HG02588 (cell line): Measurements from ENCODE around the gene KDM1B.
"Not testable (repeated sequence)": the region's sequence is repeated elsewhere in the genome, so short reads cannot be mapped to it uniquely, and the experiment has no call there.

Source experiments
- ATAC-seq: cut with Tn5 transposase; IDR thresholded peaks from one replicate; pipeline ENCODE4 v1.9.1; 2021; ENCODE audit warnings: mild to moderate bottlenecking, moderate library complexity; ENCODE audit not compliant: unreplicated experiment

The KDM1B gene

DNA sequence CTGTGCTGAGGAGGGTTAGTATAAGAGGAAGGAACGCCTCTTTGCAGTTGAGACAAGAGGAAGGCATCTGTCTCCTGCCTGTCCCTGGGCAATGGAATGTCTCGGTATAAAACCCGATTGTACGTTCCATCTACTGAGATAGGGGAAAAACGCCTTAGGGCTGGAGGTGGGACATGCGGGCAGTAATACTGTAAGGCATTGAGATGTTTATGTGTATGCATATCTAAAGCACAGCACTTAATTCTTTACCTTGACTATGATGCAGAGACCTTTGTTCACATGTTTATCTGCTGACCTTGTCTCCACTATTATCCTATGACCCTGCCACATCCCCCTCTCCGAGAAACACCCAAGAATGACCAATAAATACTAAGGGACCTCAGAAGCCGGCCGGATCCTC lies 71.9 kb downstream of the KDM1B start:
- ATAC-seq, result not testable (repeated sequence)

DNA sequence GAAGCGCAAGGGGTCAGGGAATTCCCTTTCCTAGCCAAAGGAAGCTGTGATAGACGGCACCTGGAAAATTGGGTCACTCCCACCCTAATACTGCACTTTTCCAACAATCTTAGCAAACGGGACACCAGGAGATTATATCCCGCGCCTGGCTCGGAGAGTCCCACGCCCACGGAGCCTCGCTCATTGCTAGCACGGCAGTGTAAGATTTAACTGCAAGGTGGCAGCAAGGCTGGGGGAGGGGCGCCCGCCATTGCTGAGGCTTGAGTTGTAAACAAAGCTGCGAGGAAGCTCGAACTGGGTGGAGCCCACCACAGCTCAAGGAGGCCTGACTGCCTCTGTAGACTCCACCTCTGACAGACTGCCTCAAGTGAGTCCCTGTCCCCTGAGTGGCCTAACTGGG lies 73.4 kb downstream of the KDM1B start:
- ATAC-seq, result not testable (repeated sequence)

DNA sequence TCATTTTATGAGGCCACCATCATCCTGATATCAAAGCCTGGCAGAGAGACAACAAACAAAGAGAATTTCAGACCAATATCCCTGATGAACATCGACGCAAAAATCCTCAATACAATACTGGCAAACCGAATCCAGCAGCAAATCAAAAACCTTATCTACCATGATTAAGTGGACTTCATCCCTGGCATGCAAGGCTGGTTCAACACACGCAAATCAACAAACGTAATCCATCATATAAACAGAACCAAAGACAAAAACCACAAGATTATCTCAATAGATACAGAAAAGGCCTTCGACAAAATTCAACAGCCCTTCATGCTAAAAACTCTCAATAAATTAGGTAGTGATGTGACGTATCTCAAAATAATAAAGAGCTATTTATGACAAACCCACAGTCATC lies 76.6 kb downstream of the KDM1B start:
- not testable (repeated sequence) for ATAC-seq

DNA sequence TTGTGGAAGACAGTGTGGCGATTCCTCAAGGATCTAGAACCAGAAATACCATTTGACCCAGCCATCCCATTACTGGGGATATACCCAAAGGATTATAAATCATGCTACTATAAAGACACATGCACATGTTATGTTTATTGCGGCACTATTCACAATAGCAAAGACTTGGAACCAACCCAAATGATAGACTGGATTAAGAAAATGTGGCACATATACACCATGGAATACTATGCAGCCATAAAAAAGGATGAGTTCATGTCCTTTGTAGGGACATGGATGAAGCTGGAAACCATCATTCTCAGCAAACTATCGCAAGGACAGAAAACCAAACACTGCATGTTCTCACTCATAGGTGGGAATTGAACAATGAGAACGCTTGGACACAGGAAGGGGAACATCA lies 78.5 kb downstream of the KDM1B start:
- ATAC-seq, result not testable (repeated sequence)

DNA sequence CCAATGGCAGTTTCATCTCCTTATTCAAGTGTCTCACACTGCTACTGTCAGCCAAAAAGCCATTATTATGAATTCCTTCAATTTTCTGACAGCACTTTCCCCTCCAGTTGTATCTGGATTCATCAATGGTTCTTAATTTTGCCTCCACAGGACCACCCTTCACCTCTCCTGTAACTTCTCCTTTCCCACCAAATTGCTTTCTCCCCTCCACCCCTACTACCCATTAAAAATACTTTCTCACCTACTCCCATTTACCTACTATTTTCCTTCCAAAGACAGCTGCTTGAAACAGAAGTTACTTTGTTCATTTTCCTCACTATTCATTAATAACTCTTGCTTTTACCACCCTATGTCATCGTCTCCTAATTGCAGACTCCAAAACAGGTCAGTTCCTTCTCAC lies 79.3 kb downstream of the KDM1B start:
- ATAC-seq, result no peak

DNA sequence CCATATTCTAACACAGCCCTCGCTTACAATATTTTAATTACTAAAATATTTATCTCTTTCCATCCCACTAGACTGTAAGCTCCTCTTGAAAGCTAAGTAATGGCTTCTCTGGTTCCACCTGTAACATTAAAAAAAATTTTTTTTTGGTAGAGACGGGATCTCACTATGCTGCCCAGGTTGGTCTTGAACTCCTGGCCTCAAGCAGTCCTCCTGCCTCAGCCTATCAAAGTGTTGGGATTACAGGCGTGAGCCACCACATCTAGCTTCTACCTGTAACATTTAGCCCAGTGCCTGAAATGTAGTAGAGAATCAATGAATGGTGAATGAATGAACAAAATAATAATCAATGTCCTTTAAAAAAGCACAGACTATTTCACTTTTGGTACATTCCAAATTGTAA lies 80.3 kb downstream of the KDM1B start:
- no peak for ATAC-seq

DNA sequence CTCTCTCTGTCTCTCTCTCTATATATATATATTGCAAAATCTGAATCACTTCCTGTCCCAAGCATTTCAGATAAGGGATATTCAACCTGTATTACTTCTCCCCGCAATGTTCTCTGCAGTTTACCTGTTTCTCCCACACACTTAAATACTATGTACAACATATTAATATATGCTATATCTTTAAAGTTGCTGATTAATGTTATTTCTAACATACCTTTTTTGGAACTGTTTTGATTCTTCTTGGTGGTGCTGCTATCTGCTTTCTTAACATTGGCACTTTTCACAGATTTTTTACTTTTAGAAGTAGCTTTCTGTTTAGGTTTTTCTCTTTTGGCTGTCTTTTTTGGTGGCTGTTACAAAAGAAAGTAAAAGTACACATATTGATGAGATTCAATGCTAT lies 81.9 kb downstream of the KDM1B start:
- ATAC-seq, result no peak

DNA sequence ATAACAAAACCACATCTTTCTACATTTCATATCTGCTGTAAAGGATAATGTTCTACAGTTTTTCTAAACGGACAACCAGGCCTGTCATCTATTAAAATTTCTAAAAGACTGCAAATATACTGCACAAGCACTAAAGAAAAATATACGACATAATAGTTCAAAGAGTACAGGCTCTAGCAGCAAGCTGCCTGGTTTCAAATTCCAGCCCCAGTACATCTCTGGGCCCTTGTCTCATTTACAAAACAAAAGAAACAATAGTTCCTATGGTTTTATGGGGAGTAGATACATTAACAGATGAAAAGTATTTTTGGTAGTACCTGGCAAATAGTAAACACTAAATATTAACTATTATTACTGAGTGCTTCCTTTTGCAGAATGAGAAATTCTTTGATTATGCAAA lies 85.0 kb downstream of the KDM1B start:
- no peak for ATAC-seq

GRCh38 chr6:18241208-18242038 lies 86.2 kb downstream of the KDM1B start:
- no peak for ATAC-seq

DNA sequence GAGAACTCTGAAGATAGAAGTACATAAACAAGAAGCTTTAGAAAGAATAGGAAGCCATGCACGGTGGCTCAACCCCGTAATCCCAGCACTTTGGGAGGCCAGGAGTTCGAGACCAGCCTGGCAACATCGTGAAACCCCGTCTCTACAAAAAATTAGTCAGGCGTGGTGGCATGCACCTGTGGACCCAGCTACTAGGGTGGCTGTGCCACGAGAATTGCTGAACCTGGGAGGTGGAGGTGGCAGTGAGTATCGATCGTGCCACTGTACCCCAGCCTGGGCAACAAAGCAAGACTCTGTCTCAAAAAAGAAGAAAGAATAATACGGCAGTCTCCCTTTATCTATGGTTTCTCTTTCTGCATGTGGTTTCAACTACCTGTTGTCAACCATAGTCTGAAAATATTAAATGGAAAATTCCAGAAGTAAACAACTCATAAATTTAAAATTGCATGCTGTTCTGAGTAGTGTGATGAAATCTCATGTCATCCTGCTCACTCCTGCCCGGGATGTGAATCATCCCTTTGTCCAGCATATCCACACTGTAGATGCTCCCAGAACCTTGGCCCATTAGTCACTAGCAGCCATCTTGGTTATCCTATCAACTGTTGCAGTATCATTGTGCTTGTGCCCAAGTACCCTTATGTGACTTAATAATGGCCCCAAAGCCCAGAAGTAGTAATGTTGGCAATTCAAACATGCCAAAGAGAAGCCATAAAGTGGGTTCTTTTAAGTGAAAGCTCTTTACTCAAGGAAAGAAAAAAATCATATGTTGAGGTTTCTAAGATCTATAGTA lies 87.0 kb downstream of the KDM1B start:
- ATAC-seq, result no peak

DNA sequence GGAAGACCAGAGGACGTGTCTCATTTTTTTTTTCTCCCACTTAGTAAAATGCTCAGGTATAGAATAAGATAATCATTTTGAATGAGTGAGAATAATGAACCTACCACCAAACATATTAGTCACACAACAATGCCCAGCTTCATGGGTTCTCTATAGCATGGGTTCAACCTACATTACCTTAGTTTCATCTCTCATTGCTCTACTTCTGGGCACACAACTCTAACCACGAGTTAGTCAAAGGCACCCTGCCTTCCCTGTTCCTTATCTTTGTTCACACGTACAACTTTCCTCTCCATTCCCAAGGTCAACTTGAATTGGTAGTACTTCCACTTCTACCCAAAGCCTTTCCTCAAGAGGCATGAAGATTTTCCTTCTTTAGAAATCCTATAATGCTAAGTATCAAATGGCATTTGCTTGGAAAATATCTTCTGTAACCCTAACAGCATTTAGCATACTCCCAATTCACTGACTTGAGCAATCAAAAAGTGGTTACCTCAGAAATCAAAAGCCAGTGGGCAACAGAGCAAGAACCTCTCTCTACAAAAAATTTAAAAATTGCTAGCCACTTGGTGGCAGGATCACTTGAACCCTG lies 88.2 kb downstream of the KDM1B start:
- no peak for ATAC-seq

DNA sequence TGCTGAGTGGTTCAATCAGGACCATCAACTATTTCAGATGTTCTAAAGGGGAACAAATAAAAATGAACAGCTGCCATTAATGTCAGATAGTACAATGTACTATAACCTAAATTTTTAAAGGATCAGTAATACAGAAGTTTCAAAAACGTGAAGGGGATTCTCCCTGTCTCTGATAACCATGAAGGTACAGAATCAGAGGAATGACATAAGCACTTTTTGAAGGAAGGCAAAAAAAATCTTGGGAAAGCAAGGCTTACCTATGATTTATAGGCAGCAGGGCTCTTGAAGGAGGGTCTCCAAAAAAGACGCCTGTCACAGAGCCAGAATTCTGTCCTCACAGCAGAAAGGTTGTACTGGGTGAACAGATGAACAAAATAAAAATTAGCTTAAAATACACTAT lies 89.0 kb downstream of the KDM1B start:
- no peak for ATAC-seq

GRCh38 chr6:18245079-18245478 lies 89.9 kb downstream of the KDM1B start:
- no peak for ATAC-seq

GRCh38 chr6:18245642-18246041 lies 90.4 kb downstream of the KDM1B start:
- no peak for ATAC-seq

DNA sequence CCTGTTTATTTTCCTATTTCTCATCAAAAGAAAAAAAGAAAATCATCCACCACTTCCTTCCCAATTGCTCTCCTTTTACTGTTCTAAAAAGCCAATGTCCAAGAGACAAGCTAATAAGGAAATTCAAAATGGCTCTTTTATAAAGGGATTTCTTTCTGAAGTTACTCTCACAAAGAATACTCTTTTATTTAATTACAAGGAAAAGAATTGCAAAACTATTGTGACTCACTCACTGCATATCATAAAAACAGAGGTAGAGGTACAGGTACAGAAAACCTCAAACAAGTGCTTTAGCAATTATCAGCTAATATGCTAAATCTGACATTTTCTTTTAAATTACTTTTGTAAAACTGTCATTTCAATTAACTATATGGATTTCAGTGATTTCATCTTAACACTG lies 91.0 kb downstream of the KDM1B start:
- ATAC-seq, result no peak

DNA sequence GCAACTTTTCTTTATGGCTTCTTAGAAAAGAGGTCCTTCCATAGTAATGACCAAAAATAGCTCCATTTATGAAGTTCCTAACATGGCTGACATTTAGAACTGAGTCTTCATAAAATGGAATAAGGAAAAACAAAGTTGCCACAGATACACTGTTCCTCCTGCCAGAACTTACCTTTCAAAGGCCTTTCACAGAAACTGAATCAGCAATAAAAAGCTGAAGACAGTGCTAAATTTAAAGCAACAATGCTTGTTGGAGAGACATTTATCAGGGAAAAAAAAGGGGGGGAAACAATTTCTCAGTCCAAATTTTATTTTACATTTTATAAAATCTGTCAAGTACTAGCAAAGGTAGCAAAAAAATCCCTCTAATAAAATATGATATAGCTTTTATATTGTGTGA lies 91.8 kb downstream of the KDM1B start:
- no peak for ATAC-seq

DNA sequence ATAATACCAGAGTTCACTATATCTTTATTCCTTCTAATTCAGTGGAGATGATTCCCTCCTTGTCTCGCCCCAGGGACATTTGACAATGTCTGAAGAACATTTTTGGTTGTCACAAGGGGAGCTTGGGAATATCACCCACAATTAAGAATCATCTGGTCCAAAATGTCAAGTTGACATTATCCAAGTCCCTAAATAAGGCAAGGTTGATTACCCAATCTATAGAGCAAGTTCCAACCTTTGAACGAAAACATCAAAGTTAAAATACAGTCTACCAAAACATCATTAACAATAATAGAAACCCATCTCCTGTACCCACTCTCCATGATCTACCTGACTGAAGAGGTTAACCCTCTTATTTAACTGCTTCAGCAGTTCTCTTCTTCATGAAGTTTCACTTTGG lies 93.5 kb downstream of the KDM1B start:
- ATAC-seq, result no peak

- no peak for ATAC-seq
These were observed 94.0 kb downstream of the KDM1B start for GRCh38 chr6:18249271-18249670.

DNA sequence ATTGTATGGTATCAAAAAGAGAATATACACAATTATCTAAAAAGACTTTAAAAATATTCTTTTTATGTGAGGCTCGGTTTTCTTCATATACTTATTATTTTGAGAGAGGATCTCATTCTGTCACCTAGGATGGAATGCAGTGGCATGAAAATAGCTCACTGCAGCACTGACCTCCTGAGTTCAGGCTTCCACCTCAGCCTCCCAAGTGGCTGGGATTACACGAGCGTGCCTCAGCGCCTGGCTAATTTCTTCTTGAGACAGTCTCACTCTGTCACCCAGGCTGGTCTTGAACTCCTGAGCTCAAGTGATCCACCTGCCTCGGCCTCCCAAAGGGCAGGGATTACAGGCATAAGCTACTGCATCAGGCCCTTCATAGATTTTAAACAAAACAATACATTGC lies 98.4 kb downstream of the KDM1B start:
- no peak for ATAC-seq

- no peak for ATAC-seq
These were observed 99.6 kb downstream of the KDM1B start for GRCh38 chr6:18254793-18255192.

GRCh38 chr6:18259675-18260447 lies 104.6 kb downstream of the KDM1B start:
- no peak for ATAC-seq
